SK-N-SH (cell line): ENCODE data around the gene VASN. TPM values are rescaled to one million over a fixed set of nuclear protein-coding genes. Genes with fewer than 3 reads are reported as not detected.

Source experiments
- CTCF ChIA-PET: fragments of 300-600, 350-600 bp; formaldehyde crosslinking; extraction: SDS; loops from one replicate; lab custom pipeline; 2021; lab: Yijun Ruan, JAX
- POLR2A ChIA-PET: fragments of 350-600 bp; sonication (Branson Sonifier 250); formaldehyde crosslinking; extraction: SDS; loops from one replicate; lab custom pipeline; 2020; ENCODE audit warnings: antibody characterized with exemption, inconsistent platforms; lab: Yijun Ruan, JAX
- DNase-seq: peaks from one replicate; pipeline ENCODE4 v3.0.0; 2012
- H2AFZ ChIP-seq: fragments of 200-600 bp; sonication (generic); 2 replicates; pipeline ENCODE4 v1.8.1; 2016; ENCODE audit warnings: antibody characterized with exemption, mild to moderate bottlenecking, low read depth
- H3F3A ChIP-seq: fragments of 200-600 bp; sonication (generic); replicated peaks from 2 replicates; pipeline ENCODE3; 2016; ENCODE audit warnings: antibody characterized with exemption, mild to moderate bottlenecking; ENCODE audit not compliant: insufficient read depth
- H3K27ac ChIP-seq, 2 experiments: fragments of 200-500 bp in 1 of 2; fragments of 200-600 bp in 1 of 2; sonication (Bioruptor generic) in 1 of 2; sonication (generic), shearing (Covaris generic) in 1 of 2; 2 replicates each; pipeline versions ENCODE4 v1.5.1 to v1.6.1; 2014 to 2016; ENCODE audit warnings: low read depth in 2 of 2, inconsistent platforms in 1 of 2, low read length in 1 of 2, mild to moderate bottlenecking in 1 of 2, mixed read lengths in 1 of 2
- H3K27me3 ChIP-seq: fragments of 200-600 bp; sonication (generic), shearing (Covaris generic); 2 replicates; pipeline ENCODE4 v1.6.1; 2016; ENCODE audit warnings: mixed run types; ENCODE audit not compliant: insufficient read depth
- H3K36me3 ChIP-seq, 2 experiments: fragments of 200-500 bp in 1 of 2; fragments of 200-600 bp in 1 of 2; sonication (Bioruptor generic) in 1 of 2; sonication (generic) in 1 of 2; replicated peaks in 1 of 2; 2 replicates each; pipeline versions ENCODE3 to v1.5.1; 2014 to 2016; ENCODE audit warnings: low read length in 1 of 2, mild to moderate bottlenecking in 1 of 2; ENCODE audit not compliant: insufficient read depth in 2 of 2, control insufficient read depth in 1 of 2
- H3K4me1 ChIP-seq, 2 experiments: fragments of 200-500 bp in 1 of 2; fragments of 200-600 bp in 1 of 2; sonication (Bioruptor generic) in 1 of 2; sonication (generic), shearing (Covaris generic) in 1 of 2; 2 replicates each; pipeline versions ENCODE4 v1.5.1 to v1.6.1; 2014 to 2016; ENCODE audit warnings: low read depth in 1 of 2, low read length in 1 of 2, mixed run types in 1 of 2; ENCODE audit not compliant: insufficient read depth in 2 of 2, control insufficient read depth in 1 of 2
- H3K4me2 ChIP-seq: fragments of 200-600 bp; sonication (generic), shearing (Covaris generic); 2 replicates; pipeline ENCODE4 v1.6.1; 2017; ENCODE audit warnings: mixed run types
- H3K4me3 ChIP-seq, 2 experiments: fragments of 200-500 bp in 1 of 2; fragments of 200-600 bp in 1 of 2; sonication (Bioruptor generic) in 1 of 2; sonication (generic), shearing (Covaris generic) in 1 of 2; 2 replicates each; pipeline versions ENCODE4 v1.5.1 to v1.8.1; 2014 to 2016; ENCODE audit warnings: low read depth in 2 of 2, inconsistent platforms in 1 of 2, low read length in 1 of 2, mild to moderate bottlenecking in 1 of 2, mixed read lengths in 1 of 2, moderate library complexity in 1 of 2
- H3K79me2 ChIP-seq: fragments of 200-600 bp; sonication (generic); 2 replicates; pipeline ENCODE4 v1.8.1; 2017; ENCODE audit warnings: mild to moderate bottlenecking; ENCODE audit not compliant: insufficient read depth
- H3K9ac ChIP-seq: fragments of 200-600 bp; sonication (generic); 2 replicates; pipeline ENCODE4 v1.6.1; 2017; ENCODE audit warnings: mixed run types
- H3K9me2 ChIP-seq: fragments of 200-600 bp; sonication (generic); 2 replicates; pipeline ENCODE4 v1.6.1; 2017; ENCODE audit warnings: mixed run types
- H3K9me3 ChIP-seq: fragments of 200-600 bp; sonication (generic); 2 replicates; pipeline ENCODE4 v1.6.1; 2017; ENCODE audit warnings: mixed run types, mild to moderate bottlenecking, moderate library complexity
- H4K20me1 ChIP-seq: fragments of 200-600 bp; sonication (generic); 2 replicates; pipeline ENCODE4 v1.6.1; 2017; ENCODE audit warnings: mild to moderate bottlenecking, mixed run types; ENCODE audit not compliant: insufficient read depth
- CTCF ChIP-seq: fragments of 200-600 bp; sonication (generic); IDR thresholded peaks from 2 replicates; pipeline ENCODE4 v1.6.1; 2017; ENCODE audit warnings: antibody characterized with exemption, mild to moderate bottlenecking, moderate library complexity
- EP300 ChIP-seq, 2 experiments: IDR thresholded peaks; 2 replicates each; pipeline versions ENCODE4 v1.4.0 to v1.6.1; 2012; ENCODE audit warnings: borderline replicate concordance in 1 of 2, low read depth in 1 of 2, low read length in 1 of 2
- FOSL2 ChIP-seq: IDR thresholded peaks from 2 replicates; pipeline ENCODE4 v1.4.0; 2012; ENCODE audit warnings: low read depth, mild to moderate bottlenecking, moderate library complexity, borderline replicate concordance
- FOXJ3 ChIP-seq: sonication (generic); formaldehyde crosslinking; IDR thresholded peaks from 2 replicates; pipeline ENCODE4 v1.5.1; 2020; ENCODE audit warnings: mild to moderate bottlenecking, missing genetic modification reagents
- GABPA ChIP-seq: IDR thresholded peaks from 2 replicates; pipeline ENCODE4 v1.4.0; 2012; ENCODE audit warnings: low read depth, mild to moderate bottlenecking
- GATA2 ChIP-seq: sonication (generic); formaldehyde crosslinking; IDR thresholded peaks from 2 replicates; pipeline ENCODE4 v1.5.0; 2020; ENCODE audit warnings: mild to moderate bottlenecking, missing genetic modification reagents
- MEF2A ChIP-seq: IDR thresholded peaks from 2 replicates; pipeline ENCODE4 v1.4.0; 2012; ENCODE audit warnings: low read depth, borderline replicate concordance
- NFIC ChIP-seq: IDR thresholded peaks from 2 replicates; pipeline ENCODE4 v1.4.0; 2012; ENCODE audit warnings: borderline replicate concordance
- PBX3 ChIP-seq: IDR thresholded peaks from 2 replicates; pipeline ENCODE4; 2012
- RCOR1 ChIP-seq: fragments of 150-350 bp; IDR thresholded peaks from 2 replicates; pipeline ENCODE4 v1.6.1; 2017; ENCODE audit warnings: antibody characterized with exemption, low read length
- RXRA ChIP-seq: IDR thresholded peaks from 2 replicates; pipeline ENCODE4 v1.4.0; 2012; ENCODE audit warnings: low read depth, mild to moderate bottlenecking, borderline replicate concordance
- TEAD4 ChIP-seq: IDR thresholded peaks from 2 replicates; pipeline ENCODE4 v1.4.0; 2012; ENCODE audit warnings: mild to moderate bottlenecking, borderline replicate concordance; ENCODE audit not compliant: insufficient read depth
- USF1 ChIP-seq: IDR thresholded peaks from 2 replicates; pipeline ENCODE4 v1.4.0; 2012; ENCODE audit warnings: low read depth, borderline replicate concordance
- USF2 ChIP-seq: fragments of 150-350 bp; IDR thresholded peaks from 2 replicates; pipeline ENCODE4 v1.6.1; 2017; ENCODE audit warnings: antibody characterized with exemption, low read length, low read depth, borderline replicate concordance
- YY1 ChIP-seq: IDR thresholded peaks from 2 replicates; pipeline ENCODE4 v1.4.0; 2012; ENCODE audit warnings: low read depth, mild to moderate bottlenecking
- WGBS: methylation state at CpG from one replicate; pipeline ENCODE4 v1.1.6; 2017; ENCODE audit warnings: low lambda C conversion rate; 5-methylcytosine and 5-hydroxymethylcytosine counted together
- polyA plus RNA-seq, 3 experiments: library from polyadenylated mRNA; depleted of rRNA; stranded (reverse); fragments of >200 nt; gene quantifications; 2 replicates each; pipeline ENCODE4 v1.2.3, GENCODE V29; 2012

VASN gene
- polyA plus RNA-seq, 1 of the 3 experiments (the other 2 are of a cell fraction) = 37.4 TPM

GRCh38 chr16:4353675-4354074 lies 18.0 kb upstream of the VASN start:
- H3K4me2 ChIP-seq = no peak overlapping the region
- no peak overlapping the region for H3K9ac ChIP-seq
- TF ChIP-seq MEF2A (no peak), GATA2 (CRISPR knock-in tag) (no peak)
- TF ChIP-seq, all 33 proteins: peak for 0
- H4K20me1 ChIP-seq = peaks cover 5% of the 10 kb centered on the region; the same call in 1 of the 2 replicates
- H3K36me3 ChIP-seq = peaks cover 0 to 2% of the 10 kb centered on the region in 2 experiments
- no peak overlapping the region for H3K4me3 ChIP-seq
- H2AFZ ChIP-seq = no peak overlapping the region
- H3K9me3 ChIP-seq = no peaks in the 10 kb centered on the region
- no peak overlapping the region for H3K27ac ChIP-seq
- H3K27me3 ChIP-seq = no peaks in the 10 kb centered on the region
- no peak for DNase-seq
- peaks cover 24% of the 10 kb centered on the region for H3K79me2 ChIP-seq
- H3K9me2 ChIP-seq = no peaks in the 10 kb centered on the region
- H3F3A ChIP-seq = peaks cover 20% of the 10 kb centered on the region
- peaks cover 3 to 10% of the 10 kb centered on the region in 2 experiments; a peak in 3 of 4 replicates for H3K4me1 ChIP-seq
- ChIA-PET POLR2A (no interaction called here), CTCF (interaction anchor here (1.1 to 13.0 kb wide), 4 partner anchors 49 to 153 kb away, joined by 3 to 205 read pairs (median 6); no protein-coding TSS in a partner anchor)
- 88% methylated on average over 4 of the region's 4 CpGs for WGBS

- Histone ChIP-seq H3K79me2 (peaks cover 13% of the 10 kb centered on the region), H2AFZ (no peak overlapping the region), H3K9me2 (no peaks in the 10 kb centered on the region), H3K9me3 (no peaks in the 10 kb centered on the region), H3K9ac (no peak overlapping the region), H3K4me2 (no peak overlapping the region), H3F3A (peaks cover 25% of the 10 kb centered on the region), H3K27ac (no peak overlapping the region), H3K4me1 (peaks cover 6 to 10% of the 10 kb centered on the region in 2 experiments; a peak in 3 of 4 replicates), H3K36me3 (peaks cover 0 to 2% of the 10 kb centered on the region in 2 experiments), H4K20me1 (peaks cover 3% of the 10 kb centered on the region; the same call in 1 of the 2 replicates), H3K4me3 (no peak overlapping the region), H3K27me3 (no peaks in the 10 kb centered on the region)
- ChIA-PET POLR2A (no interaction called here), CTCF (interaction anchor here (0.9 to 13.0 kb wide), 4 partner anchors 48 to 154 kb away, joined by 3 to 205 read pairs (median 3); no protein-coding TSS in a partner anchor)
- 95% methylated on average over 16 of the region's 20 CpGs for WGBS
- no peak for DNase-seq
- TF ChIP-seq RXRA (no peak), TEAD4 (no peak), GABPA (no peak), PBX3 (no peak), NFIC (no peak)
Measured at GRCh38 chr16:4354512-4355409, 16.9 kb upstream of the VASN start.

GRCh38 chr16:4356820-4357219 lies 14.8 kb upstream of the VASN start:
- WGBS = 97% methylated on average over 5 of the region's 7 CpGs
- Histone ChIP-seq H3F3A (peaks cover 21% of the 10 kb centered on the region), H3K9ac (no peak overlapping the region), H3K4me2 (no peak overlapping the region), H3K4me1 (peaks cover 5 to 10% of the 10 kb centered on the region in 2 experiments; a peak in 2 of 4 replicates), H3K9me2 (no peaks in the 10 kb centered on the region), H3K27me3 (no peaks in the 10 kb centered on the region), H3K4me3 (no peak overlapping the region), H3K9me3 (no peaks in the 10 kb centered on the region), H3K79me2 (no peaks in the 10 kb centered on the region), H3K27ac (no peak overlapping the region), H3K36me3 (peaks cover 0 to 2% of the 10 kb centered on the region in 2 experiments), H4K20me1 (no peaks in the 10 kb centered on the region), H2AFZ (no peak overlapping the region)
- DNase-seq = no peak
- CTCF ChIA-PET = interaction anchor here (13.0 kb wide), 1 partner anchor 46 kb away, joined by 205 read pairs; no protein-coding TSS in a partner anchor
- POLR2A ChIA-PET = no interaction called here
- TF ChIP-seq FOXJ3 (CRISPR knock-in tag) (no peak), CTCF (no peak), USF1 (no peak), EP300 (IDR thresholded peaks at IDR 0.05; ENCODE audit: borderline replicate concordance in 1 of 2, low read depth in 1 of 2, low read length in 1 of 2) (no peak), YY1 (no peak), TEAD4 (no peak), USF2 (no peak), FOSL2 (no peak), RCOR1 (no peak), RXRA (no peak), NFIC (no peak)
